Mesenchymal stem cell (in vitro differentiated cells and primary cell): ENCODE data around the gene NFATC3.
"Not testable (repeated sequence)": the region's sequence is repeated elsewhere in the genome, so short reads cannot be mapped to it uniquely, and the experiment has no call there.

Source experiments
- DNase-seq: peaks from one replicate; pipeline ENCODE4 v3.0.0-alpha.2; 2013
- H2AFZ ChIP-seq: one replicate; pipeline ENCODE4 v1.6.1; 2013; ENCODE audit warnings: low read depth, mild to moderate bottlenecking, control low read depth, inconsistent platforms, low read length, moderate library complexity
- H2AK5ac ChIP-seq: 2 replicates; pipeline ENCODE4 v1.6.1; 2013; ENCODE audit warnings: low read length, moderate library complexity, mild to moderate bottlenecking, inconsistent platforms; ENCODE audit not compliant: severe bottlenecking
- H2BK120ac ChIP-seq: one replicate; pipeline ENCODE4 v1.6.1; 2013; ENCODE audit warnings: low read depth, mild to moderate bottlenecking, inconsistent platforms, low read length, moderate library complexity
- H2BK12ac ChIP-seq, 2 experiments: one replicate each; pipeline ENCODE4 v1.6.1; 2013; ENCODE audit warnings: inconsistent platforms in 2 of 2, low read length in 2 of 2, mild to moderate bottlenecking in 2 of 2, moderate library complexity in 2 of 2, control low read depth in 1 of 2
- H2BK15ac ChIP-seq: one replicate; pipeline ENCODE4 v1.6.1; 2013; ENCODE audit warnings: mild to moderate bottlenecking, low read depth, inconsistent platforms; ENCODE audit not compliant: poor library complexity, severe bottlenecking
- H2BK5ac ChIP-seq: 2 replicates; pipeline ENCODE4 v1.6.1; 2013; ENCODE audit warnings: low read depth, mild to moderate bottlenecking, low read length, control low read depth, inconsistent platforms; ENCODE audit not compliant: poor library complexity, severe bottlenecking
- H3K14ac ChIP-seq, 2 experiments: one replicate each; pipeline ENCODE4 v1.6.1; 2013; ENCODE audit warnings: inconsistent platforms in 2 of 2, low read length in 2 of 2, control low read depth in 1 of 2, mild to moderate bottlenecking in 1 of 2, moderate library complexity in 1 of 2
- H3K18ac ChIP-seq, 2 experiments: one replicate each; pipeline ENCODE4 v1.6.1; 2013; ENCODE audit warnings: inconsistent platforms in 2 of 2, low read length in 2 of 2, control low read depth in 1 of 2, low read depth in 1 of 2, mild to moderate bottlenecking in 1 of 2
- H3K23ac ChIP-seq, 2 experiments: one replicate each; pipeline ENCODE4 v1.6.1; 2013; ENCODE audit warnings: inconsistent platforms in 2 of 2, low read length in 2 of 2, mild to moderate bottlenecking in 2 of 2, moderate library complexity in 2 of 2, control low read depth in 1 of 2
- H3K27ac ChIP-seq: 2 replicates; pipeline ENCODE4 v1.5.1; 2013; ENCODE audit warnings: mild to moderate bottlenecking, moderate library complexity, low read length, control low read depth, inconsistent platforms; ENCODE audit not compliant: poor library complexity, severe bottlenecking
- H3K27me3 ChIP-seq, 2 experiments: 2 replicates each; pipeline versions ENCODE4 v1.6.1 to v1.7.0; 2013; ENCODE audit warnings: low read length in 2 of 2, mild to moderate bottlenecking in 2 of 2, moderate library complexity in 2 of 2, control low read depth in 1 of 2, inconsistent platforms in 1 of 2; ENCODE audit not compliant: control insufficient read depth in 1 of 2, insufficient read depth in 1 of 2
- H3K36me3 ChIP-seq, 2 experiments: 2 replicates each; pipeline versions ENCODE4 v1.6.1 to v1.7.0; 2013; ENCODE audit warnings: low read length in 2 of 2, control low read depth in 1 of 2, inconsistent platforms in 1 of 2, low read depth in 1 of 2, mild to moderate bottlenecking in 1 of 2; ENCODE audit not compliant: insufficient read depth in 2 of 2, control insufficient read depth in 1 of 2
- H3K4ac ChIP-seq, 2 experiments: one replicate each; pipeline ENCODE4 v1.6.1; 2013; ENCODE audit warnings: inconsistent platforms in 2 of 2, low read length in 2 of 2, mild to moderate bottlenecking in 2 of 2, moderate library complexity in 2 of 2, control low read depth in 1 of 2, low read depth in 1 of 2
- H3K4me1 ChIP-seq: 2 replicates; pipeline ENCODE4 v1.6.1; 2013; ENCODE audit warnings: low read depth, low read length, control low read depth; ENCODE audit not compliant: control insufficient read depth, insufficient read depth
- H3K4me2 ChIP-seq: 2 replicates; pipeline ENCODE4 v1.6.1; 2013; ENCODE audit warnings: low read length, mild to moderate bottlenecking, inconsistent platforms; ENCODE audit not compliant: poor library complexity, severe bottlenecking
- H3K4me3 ChIP-seq, 2 experiments: 2 replicates each; pipeline versions ENCODE4 v1.5.1 to v1.7.0; 2013; ENCODE audit warnings: low read length in 2 of 2, mild to moderate bottlenecking in 2 of 2, control low read depth in 1 of 2, low read depth in 1 of 2; ENCODE audit not compliant: insufficient read depth in 1 of 2
- H3K79me1 ChIP-seq: replicated peaks from 2 replicates; pipeline ENCODE4 v1.6.1; 2013; ENCODE audit warnings: mild to moderate bottlenecking, control low read depth, low read length, inconsistent platforms; ENCODE audit not compliant: poor library complexity, severe bottlenecking
- H3K9ac ChIP-seq: 2 replicates; pipeline ENCODE4 v1.7.0; 2013; ENCODE audit warnings: mild to moderate bottlenecking, low read length, moderate library complexity
- H3K9me3 ChIP-seq: 2 replicates; pipeline ENCODE4 v1.7.0; 2013; ENCODE audit warnings: mild to moderate bottlenecking, low read length; ENCODE audit not compliant: control insufficient read depth
- H4K8ac ChIP-seq: one replicate; pipeline ENCODE4 v1.6.1; 2013; ENCODE audit warnings: inconsistent platforms, mild to moderate bottlenecking, low read length, moderate library complexity
- H4K91ac ChIP-seq: one replicate; pipeline ENCODE4 v1.6.1; 2013; ENCODE audit warnings: mild to moderate bottlenecking, low read length, inconsistent platforms
- WGBS: methylation state at CpG from one replicate; pipeline ENCODE4 v1.1.7; 2013; ENCODE audit warnings: mixed read lengths; 5-methylcytosine and 5-hydroxymethylcytosine counted together

The NFATC3 gene

DNA sequence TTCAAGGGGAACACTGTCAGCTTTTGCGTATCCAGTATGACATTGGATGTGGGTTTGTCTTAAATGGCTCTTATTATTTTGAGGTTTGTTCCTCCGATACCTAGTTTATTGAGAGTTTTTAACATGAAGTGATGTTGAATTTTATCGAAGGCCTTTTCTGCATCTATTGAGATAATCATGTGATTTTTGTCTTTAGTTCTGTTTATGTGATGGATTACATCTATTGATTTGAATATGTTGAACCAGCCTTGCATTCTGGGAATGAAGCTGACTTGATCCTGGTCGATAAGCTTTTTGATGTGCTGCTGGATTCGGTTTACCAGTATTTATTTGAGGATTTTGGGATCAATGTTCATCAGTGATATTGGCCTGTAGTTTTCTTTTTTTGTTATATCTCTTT, 24.0 kb downstream of the NFATC3 start:
- H3K9ac ChIP-seq, H3K4me3 ChIP-seq, H2BK5ac ChIP-seq, H2BK12ac ChIP-seq, H2AK5ac ChIP-seq, DNase-seq, H2BK120ac ChIP-seq, H3K36me3 ChIP-seq, H3K4me1 ChIP-seq, H3K18ac ChIP-seq, H3K23ac ChIP-seq, H3K4me2 ChIP-seq, H3K27ac ChIP-seq, H3K14ac ChIP-seq, H4K8ac ChIP-seq, H3K27me3 ChIP-seq, H3K4ac ChIP-seq, H4K91ac ChIP-seq, H2BK15ac ChIP-seq, H2AFZ ChIP-seq: not testable (repeated sequence)
- Histone ChIP-seq H3K79me1 (peaks cover 21% of the 10 kb centered on the region), H3K9me3 (peaks cover 29% of the 10 kb centered on the region)
- 98% methylated on average over 5 of the region's 5 CpGs for WGBS

DNA sequence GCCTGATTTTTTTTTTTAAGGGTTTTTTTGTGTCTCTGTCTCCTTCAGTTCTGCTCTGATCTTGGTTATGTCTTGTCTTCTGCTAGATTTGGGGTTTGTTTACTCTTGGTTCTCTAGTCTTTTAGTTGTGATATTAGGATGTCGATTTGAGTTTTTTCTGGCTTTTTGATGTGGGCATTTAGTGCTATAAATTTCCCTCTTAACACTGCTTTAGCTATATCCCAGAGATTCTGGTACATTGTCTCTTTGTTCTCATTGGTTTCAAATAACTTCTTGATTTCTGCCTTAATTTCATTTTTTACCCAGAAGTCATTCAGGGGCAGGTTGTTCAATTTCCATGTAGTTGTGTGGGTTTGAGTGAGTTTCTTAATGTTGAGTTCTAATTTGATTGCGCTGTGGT, 25.4 kb downstream of the NFATC3 start:
- H3K27ac ChIP-seq, H3K4me2 ChIP-seq, H2AK5ac ChIP-seq, H4K8ac ChIP-seq, H3K23ac ChIP-seq, H3K14ac ChIP-seq, H2BK120ac ChIP-seq, H3K4me1 ChIP-seq, H4K91ac ChIP-seq, H2BK12ac ChIP-seq, H3K36me3 ChIP-seq, H3K27me3 ChIP-seq, H3K9ac ChIP-seq, DNase-seq, H2BK5ac ChIP-seq, H3K18ac ChIP-seq, H3K4me3 ChIP-seq, H3K4ac ChIP-seq, H2BK15ac ChIP-seq, H2AFZ ChIP-seq: not testable (repeated sequence)
- 100% methylated on average over 1 of the region's 2 CpGs for WGBS
- peaks cover 20% of the 10 kb centered on the region for H3K79me1 ChIP-seq
- peaks cover 23% of the 10 kb centered on the region for H3K9me3 ChIP-seq

DNA sequence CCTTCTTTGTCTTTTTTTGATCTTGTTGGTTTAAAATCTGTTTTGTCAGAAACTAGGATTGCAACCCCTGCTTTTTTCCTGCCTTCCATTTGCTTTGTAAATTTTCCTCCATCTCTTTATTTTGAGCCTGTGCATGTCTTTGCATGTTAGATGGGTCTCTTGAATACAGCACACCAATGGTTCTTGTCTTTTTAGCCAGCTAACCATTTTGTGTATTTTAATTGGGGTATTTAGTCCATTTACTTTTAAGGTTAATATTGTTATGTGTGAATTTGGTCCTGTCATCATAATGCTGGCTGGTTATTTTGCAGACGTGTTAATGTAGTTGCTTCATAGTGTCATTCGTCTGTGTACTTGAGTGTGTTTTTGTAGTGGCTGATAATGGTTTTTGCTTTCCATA, 26.2 kb downstream of the NFATC3 start:
- no peak overlapping the region for H3K18ac ChIP-seq
- no peak overlapping the region for H3K9ac ChIP-seq
- no peaks in the 10 kb centered on the region for H3K4me1 ChIP-seq
- H3K4me3 ChIP-seq = no peak overlapping the region
- no peaks in the 10 kb centered on the region for H3K27me3 ChIP-seq
- no peak overlapping the region for H2BK15ac ChIP-seq
- H2AK5ac ChIP-seq = no peak overlapping the region
- H4K8ac ChIP-seq = no peak overlapping the region
- no peak for DNase-seq
- H3K9me3 ChIP-seq = peaks cover 22% of the 10 kb centered on the region
- H2BK12ac ChIP-seq = no peak overlapping the region
- H2AFZ ChIP-seq = no peak overlapping the region
- H3K4me2 ChIP-seq = no peak overlapping the region
- H3K23ac ChIP-seq = no peak overlapping the region
- H3K79me1 ChIP-seq = peaks cover 20% of the 10 kb centered on the region
- no peak overlapping the region for H3K4ac ChIP-seq
- 91% methylated on average over 2 of the region's 2 CpGs for WGBS
- no peak overlapping the region for H3K14ac ChIP-seq
- no peak overlapping the region for H3K27ac ChIP-seq
- H3K36me3 ChIP-seq = peaks cover 0 to 4% of the 10 kb centered on the region in 2 experiments
- no peak overlapping the region for H2BK120ac ChIP-seq
- no peak overlapping the region for H4K91ac ChIP-seq
- no peak overlapping the region for H2BK5ac ChIP-seq

DNA sequence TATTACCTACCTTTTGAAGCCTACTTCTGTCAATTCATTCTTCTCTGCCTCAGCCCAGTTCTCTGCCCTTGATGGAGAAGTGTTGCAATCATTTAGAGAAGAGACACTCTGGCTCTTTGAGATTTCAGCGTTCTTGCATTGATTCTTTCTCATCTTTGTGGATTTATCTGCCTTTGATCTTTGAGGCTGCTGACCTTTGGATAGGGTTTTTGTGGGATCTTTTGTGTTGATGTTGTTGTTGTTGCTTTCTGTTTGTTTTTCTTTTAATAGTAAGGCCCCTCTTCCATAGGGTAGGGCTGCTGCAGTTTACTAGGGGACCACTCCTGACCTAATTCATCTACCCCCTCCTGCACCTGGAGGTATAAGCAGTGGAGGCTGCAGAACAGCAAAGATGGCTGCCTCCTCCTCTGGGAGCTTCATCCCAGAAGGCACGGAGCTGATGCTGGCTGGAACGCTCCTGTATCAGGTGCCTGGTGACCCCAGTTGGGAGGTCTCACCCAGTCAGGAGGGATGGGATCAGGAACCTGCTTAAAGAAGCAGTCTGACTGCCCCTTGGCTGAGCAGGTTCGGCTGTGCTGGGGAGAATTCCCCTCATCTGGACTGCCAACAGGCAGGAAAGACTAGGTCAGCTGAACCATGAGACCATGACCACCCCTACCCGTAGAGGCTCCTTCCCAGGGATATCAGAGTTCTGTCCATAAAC, 28.0 kb downstream of the NFATC3 start:
- H3K9me3 ChIP-seq = peaks cover 22% of the 10 kb centered on the region
- H2AFZ ChIP-seq = no peak overlapping the region
- WGBS = 94% methylated on average over 5 of the region's 5 CpGs
- H3K4me3 ChIP-seq = no peak overlapping the region
- no peak overlapping the region for H2AK5ac ChIP-seq
- H3K14ac ChIP-seq = no peak overlapping the region
- H3K23ac ChIP-seq = no peak overlapping the region
- no peak overlapping the region for H4K8ac ChIP-seq
- H3K4me2 ChIP-seq = no peak overlapping the region
- H3K4me1 ChIP-seq = no peaks in the 10 kb centered on the region
- H2BK5ac ChIP-seq = no peak overlapping the region
- H2BK15ac ChIP-seq = no peak overlapping the region
- no peak overlapping the region for H4K91ac ChIP-seq
- no peak overlapping the region for H3K18ac ChIP-seq
- no peak overlapping the region for H2BK120ac ChIP-seq
- DNase-seq = no peak
- no peak overlapping the region for H3K27ac ChIP-seq
- no peak overlapping the region for H3K9ac ChIP-seq
- H3K27me3 ChIP-seq = no peaks in the 10 kb centered on the region
- peaks cover 20% of the 10 kb centered on the region for H3K79me1 ChIP-seq
- H3K36me3 ChIP-seq = peaks cover 0 to 4% of the 10 kb centered on the region in 2 experiments
- no peak overlapping the region for H2BK12ac ChIP-seq
- H3K4ac ChIP-seq = no peak overlapping the region
